Colonic mucosa (tissue), 4 donors: ENCODE results near the gene KRR1. TPM values are rescaled to one million over a fixed set of nuclear protein-coding genes. Genes with fewer than 3 reads are reported as not detected.
"Not testable (repeated sequence)": the region's sequence is repeated elsewhere in the genome, so short reads cannot be mapped to it uniquely, and the experiment has no call there.

Experiments
- DNase-seq: peaks from one replicate; pipeline ENCODE4 v3.0.0-alpha.2; 2020
- H3K27ac ChIP-seq: fragments of 200-600 bp; one replicate; pipeline ENCODE4 v1.8.0; 2021
- H3K27me3 ChIP-seq: fragments of 200-600 bp; one replicate; pipeline ENCODE4 v1.8.0; 2021
- H3K36me3 ChIP-seq: fragments of 200-600 bp; one replicate; pipeline ENCODE4 v1.8.0; 2021
- H3K4me1 ChIP-seq: fragments of 200-600 bp; one replicate; pipeline ENCODE4 v1.8.0; 2021; ENCODE audit warnings: mild to moderate bottlenecking
- H3K4me3 ChIP-seq: fragments of 200-600 bp; one replicate; pipeline ENCODE4 v1.8.0; 2021
- H3K9ac ChIP-seq, 2 donors: one replicate each; pipeline ENCODE4 v1.7.0; 2013; ENCODE audit warnings: control low read depth in 2 of 2, low read depth in 2 of 2, low read length in 2 of 2
- H3K9me3 ChIP-seq: fragments of 200-600 bp; one replicate; pipeline ENCODE4 v1.8.0; 2021
- CTCF ChIP-seq: fragments of 200-600 bp; IDR thresholded peaks from one replicate; pipeline ENCODE4 v1.8.0; 2022; ENCODE audit warnings: antibody characterized with exemption, mild to moderate bottlenecking
- intact Hi-C: fragments of 100-400 bp; cut with DNase I; formaldehyde crosslinking; loops from one replicate; pipeline ENCODE4 v1.14.1; 2022
- total RNA-seq, 2 donors: library from RNA; stranded (reverse); fragmentation: NEBNext Ultra II Directional in 1 of 2; extraction: Animal tissue kit (Norgen Biotek cat#: 25700) in 1 of 2; gene quantifications; one replicate each; pipeline ENCODE4 v1.2.1, GENCODE V29; 2021
- donor health status: healthy.
- donor health status: DM: no; HTN: no; CAD: no.
- donor health status: DM: no; HTN: no; CAD: no.

KRR1 gene
- total RNA-seq, 2 donors from 2014 or later = 32.8 to 33.2 TPM

- Histone ChIP-seq H3K27ac (no peak overlapping the region), H3K9ac (no peak overlapping the region), H3K4me1 (no peaks in the 10 kb centered on the region), H3K9me3 (no peaks in the 10 kb centered on the region), H3K27me3 (no peaks in the 10 kb centered on the region), H3K4me3 (no peak overlapping the region), H3K36me3 (no peaks in the 10 kb centered on the region)
- DNase-seq = no peak
- intact Hi-C loops = no loop called here
- no peak for TF ChIP-seq CTCF
Observed at GRCh38 chr12:75446857-75447256, 64.6 kb downstream of the KRR1 start.

GRCh38 chr12:75445137-75445507, 66.3 kb downstream of the KRR1 start:
- H3K9me3 ChIP-seq, H3K9ac ChIP-seq, H3K4me3 ChIP-seq, H3K27me3 ChIP-seq, intact Hi-C loops, H3K4me1 ChIP-seq, H3K36me3 ChIP-seq, H3K27ac ChIP-seq, DNase-seq: not testable (repeated sequence)

GRCh38 chr12:75444429-75445136, 66.8 kb downstream of the KRR1 start:
- no peak for DNase-seq
- Histone ChIP-seq H3K36me3 (no peaks in the 10 kb centered on the region), H3K27ac (no peak overlapping the region), H3K9me3 (no peaks in the 10 kb centered on the region), H3K4me3 (no peak overlapping the region), H3K4me1 (no peaks in the 10 kb centered on the region), H3K27me3 (no peaks in the 10 kb centered on the region), H3K9ac (no peak overlapping the region)
- no peak for TF ChIP-seq CTCF
- intact Hi-C loops = no loop called here

GRCh38 chr12:75443709-75444108, 67.7 kb downstream of the KRR1 start:
- H3K4me3 ChIP-seq = no peak overlapping the region
- H3K36me3 ChIP-seq = no peaks in the 10 kb centered on the region
- no peaks in the 10 kb centered on the region for H3K27me3 ChIP-seq
- no peak overlapping the region for H3K9ac ChIP-seq
- H3K27ac ChIP-seq = no peak overlapping the region
- no peak for TF ChIP-seq CTCF
- intact Hi-C loops = no loop called here
- no peaks in the 10 kb centered on the region for H3K9me3 ChIP-seq
- H3K4me1 ChIP-seq = no peaks in the 10 kb centered on the region
- DNase-seq = no peak

- H3K9me3 ChIP-seq, H3K4me1 ChIP-seq, H3K27ac ChIP-seq, intact Hi-C loops, H3K36me3 ChIP-seq, DNase-seq, H3K9ac ChIP-seq, H3K27me3 ChIP-seq, H3K4me3 ChIP-seq: not testable (repeated sequence)
Observed at GRCh38 chr12:75442454-75442853, 69.0 kb downstream of the KRR1 start.

GRCh38 chr12:75441687-75442449, 69.5 kb downstream of the KRR1 start:
- H3K9ac ChIP-seq, intact Hi-C loops, H3K4me1 ChIP-seq, H3K27ac ChIP-seq, H3K36me3 ChIP-seq, H3K27me3 ChIP-seq, DNase-seq, H3K9me3 ChIP-seq, H3K4me3 ChIP-seq: not testable (repeated sequence)

Other genes with a start within 250 kb of the KRR1 start
- 1 to 10 TPM; 1.5 to 2.6 TPM for gene CAPS2, start 181.3 kb downstream of the KRR1 start, total RNA-seq
- gene GLIPR1L1, start 176.9 kb downstream of the KRR1 start, total RNA-seq = not detected
- under 1 TPM; 0.16 to 0.22 TPM for gene GLIPR1L2, start 120.5 kb downstream of the KRR1 start, total RNA-seq
- gene GLIPR1, start 30.9 kb downstream of the KRR1 start, total RNA-seq = 10 to 100 TPM in 1 of 2 donors, 1 to 10 TPM in 1; 1.8 to 11.0 TPM